ENCODE measurements around the gene XPNPEP1. TPM values are rescaled to one million over a fixed set of nuclear protein-coding genes. Genes with fewer than 3 reads are reported as not detected.

Gene XPNPEP1
- total and polyA plus RNA-seq, 9 donors, result 61.4 to 76.7 (median 65.2) TPM

DNA sequence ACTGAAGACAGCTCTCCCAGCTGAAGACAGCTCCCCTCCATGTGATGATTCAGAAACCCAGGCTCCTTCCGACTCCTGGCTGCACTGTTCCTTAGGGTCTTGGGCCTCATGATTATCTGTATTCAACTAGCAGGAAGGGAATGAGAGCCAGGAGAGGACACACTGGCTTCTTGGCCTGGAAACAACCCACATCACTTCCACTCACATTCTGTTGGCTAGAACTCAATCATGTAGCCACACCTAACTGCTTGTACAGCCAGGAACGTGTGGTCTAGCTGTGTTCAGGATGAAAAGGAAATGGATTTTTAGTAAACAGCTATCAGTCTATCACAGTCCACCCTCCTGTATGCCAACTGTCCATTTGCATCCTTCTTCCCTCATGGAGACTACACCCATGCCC, 30.5 kb upstream of the XPNPEP1 start:
- Histone ChIP-seq H3K27ac (ENCODE audit: low read length) (no peak overlapping the region), H3K27me3 (ENCODE audit: control insufficient read depth, insufficient read depth, low read length) (no peaks in the 10 kb centered on the region), H3K36me3 (ENCODE audit: control insufficient read depth, insufficient read depth, low read length) (no peaks in the 10 kb centered on the region), H3K9me3 (replicated peaks; ENCODE audit: control insufficient read depth, low read depth, low read length) (no peaks in the 10 kb centered on the region), H3K4me3 (ENCODE audit: low read length) (no peak overlapping the region), H3K4me1 (ENCODE audit: control insufficient read depth, insufficient read depth, low read length) (no peaks in the 10 kb centered on the region)
- DNase-seq, result peak; percentile 47
- no CpG with 5 or more reads among the region's 2 CpGs for WGBS (ENCODE audit: insufficient coverage)

DNA sequence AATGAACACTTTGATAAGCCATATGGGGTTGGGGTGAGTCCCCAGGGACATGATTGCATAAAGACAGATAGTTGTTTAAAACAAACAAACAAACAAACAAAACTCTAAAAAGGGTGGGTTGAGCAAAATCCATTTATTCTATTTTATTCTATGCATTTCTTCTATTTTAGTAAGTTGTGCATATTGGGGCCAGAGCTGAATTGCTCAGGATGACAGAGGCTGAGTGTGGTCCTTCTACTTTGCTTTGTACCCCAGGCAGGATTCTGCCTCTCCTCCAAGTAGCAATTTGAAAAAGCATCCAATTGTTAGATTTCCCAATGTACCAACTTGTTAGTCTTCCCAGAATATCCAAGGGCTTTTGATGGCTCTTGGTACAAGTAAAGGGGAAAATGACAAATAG, 29.2 kb upstream of the XPNPEP1 start:
- Histone ChIP-seq H3K9me3 (replicated peaks; ENCODE audit: control insufficient read depth, low read depth, low read length) (no peaks in the 10 kb centered on the region), H3K4me3 (ENCODE audit: low read length) (no peak overlapping the region)

DNA sequence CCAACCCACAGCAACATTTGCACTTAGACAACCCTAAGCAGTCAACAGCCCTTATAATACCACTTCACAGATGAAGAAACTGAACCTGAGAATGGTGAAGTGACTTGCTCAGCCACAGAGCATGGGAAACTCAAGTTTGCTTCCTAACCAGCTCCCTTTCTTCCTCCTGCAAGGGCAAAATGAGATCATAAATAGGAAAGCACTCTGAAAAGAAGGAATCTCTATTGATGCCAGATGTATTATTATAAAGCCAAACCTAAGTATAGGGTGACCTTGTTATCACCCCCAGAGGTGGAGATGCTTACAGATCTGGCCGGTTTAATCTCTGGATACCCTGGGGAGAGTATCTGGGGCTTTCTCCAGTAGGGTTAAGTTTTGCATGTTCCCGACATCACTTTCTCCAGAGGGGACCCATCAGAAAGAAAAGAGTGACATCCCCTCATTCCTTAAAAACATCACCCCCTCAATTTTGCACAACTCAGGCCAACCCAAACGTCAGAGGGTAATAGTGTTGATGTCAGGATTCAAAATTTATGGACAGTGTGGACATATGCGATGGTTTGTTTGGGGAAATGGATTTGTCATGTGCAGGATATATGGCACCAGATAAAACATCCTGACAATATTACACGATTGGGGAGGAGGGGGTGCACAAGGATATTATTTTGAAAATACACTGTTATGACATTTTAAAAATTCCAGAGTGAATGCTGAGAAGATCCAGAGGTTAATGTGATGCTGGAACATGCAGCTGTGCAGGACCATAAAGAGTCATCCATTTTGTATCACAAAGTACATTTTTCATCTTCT, 24.0 kb upstream of the XPNPEP1 start:
- Histone ChIP-seq H3K4me3 (ENCODE audit: low read length) (no peak overlapping the region), H3K9me3 (replicated peaks; ENCODE audit: control insufficient read depth, low read depth, low read length) (no peaks in the 10 kb centered on the region), H3K27me3 (ENCODE audit: control insufficient read depth, insufficient read depth, low read length) (no peaks in the 10 kb centered on the region), H3K4me1 (ENCODE audit: control insufficient read depth, insufficient read depth, low read length) (no peaks in the 10 kb centered on the region), H3K36me3 (ENCODE audit: control insufficient read depth, insufficient read depth, low read length) (no peaks in the 10 kb centered on the region), H3K27ac (ENCODE audit: low read length) (peak overlapping the region; percentile 37)
- peak; percentile 76 for DNase-seq
- WGBS (ENCODE audit: insufficient coverage), result no CpG with 5 or more reads among the region's 5 CpGs

More for the DNA sequence above, 29.2 kb upstream of the XPNPEP1 start:
- no peaks in the 10 kb centered on the region for H3K27me3 ChIP-seq (ENCODE audit: control insufficient read depth, insufficient read depth, low read length)
- no peak overlapping the region for H3K27ac ChIP-seq (ENCODE audit: low read length)
- no peaks in the 10 kb centered on the region for H3K4me1 ChIP-seq (ENCODE audit: control insufficient read depth, insufficient read depth, low read length)
- no peak for DNase-seq
- H3K36me3 ChIP-seq (ENCODE audit: control insufficient read depth, insufficient read depth, low read length), result no peaks in the 10 kb centered on the region

DNA sequence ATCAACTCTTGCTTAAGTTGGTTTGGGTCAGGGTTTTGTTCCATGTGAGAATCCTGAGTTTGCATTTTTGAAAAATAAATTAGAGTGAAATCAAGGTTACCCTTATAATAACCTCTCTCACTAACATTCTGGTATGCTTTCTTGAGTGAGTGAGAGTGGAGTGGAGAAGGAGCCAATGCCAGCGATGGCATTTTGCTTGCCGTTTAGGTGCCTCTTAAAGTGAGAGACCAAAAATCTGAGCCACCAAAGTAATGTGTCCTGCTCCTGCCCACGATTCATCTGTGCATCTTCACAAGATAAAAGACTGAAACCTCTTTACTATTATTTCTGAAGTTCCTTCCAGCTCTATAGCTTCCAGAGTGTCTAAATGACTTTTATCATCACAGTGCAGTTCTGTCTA, 23.4 kb upstream of the XPNPEP1 start:
- no peaks in the 10 kb centered on the region for H3K36me3 ChIP-seq (ENCODE audit: control insufficient read depth, insufficient read depth, low read length)
- no peaks in the 10 kb centered on the region for H3K9me3 ChIP-seq (replicated peaks; ENCODE audit: control insufficient read depth, low read depth, low read length)
- H3K4me1 ChIP-seq (ENCODE audit: control insufficient read depth, insufficient read depth, low read length), result peaks cover 1% of the 10 kb centered on the region
- H3K27ac ChIP-seq (ENCODE audit: low read length), result peak overlapping the region; percentile 37
- no peak overlapping the region for H3K4me3 ChIP-seq (ENCODE audit: low read length)
- no peak for DNase-seq
- 33% methylated on average over 1 of the region's 3 CpGs for WGBS (ENCODE audit: insufficient coverage)
- no peaks in the 10 kb centered on the region for H3K27me3 ChIP-seq (ENCODE audit: control insufficient read depth, insufficient read depth, low read length)

DNA sequence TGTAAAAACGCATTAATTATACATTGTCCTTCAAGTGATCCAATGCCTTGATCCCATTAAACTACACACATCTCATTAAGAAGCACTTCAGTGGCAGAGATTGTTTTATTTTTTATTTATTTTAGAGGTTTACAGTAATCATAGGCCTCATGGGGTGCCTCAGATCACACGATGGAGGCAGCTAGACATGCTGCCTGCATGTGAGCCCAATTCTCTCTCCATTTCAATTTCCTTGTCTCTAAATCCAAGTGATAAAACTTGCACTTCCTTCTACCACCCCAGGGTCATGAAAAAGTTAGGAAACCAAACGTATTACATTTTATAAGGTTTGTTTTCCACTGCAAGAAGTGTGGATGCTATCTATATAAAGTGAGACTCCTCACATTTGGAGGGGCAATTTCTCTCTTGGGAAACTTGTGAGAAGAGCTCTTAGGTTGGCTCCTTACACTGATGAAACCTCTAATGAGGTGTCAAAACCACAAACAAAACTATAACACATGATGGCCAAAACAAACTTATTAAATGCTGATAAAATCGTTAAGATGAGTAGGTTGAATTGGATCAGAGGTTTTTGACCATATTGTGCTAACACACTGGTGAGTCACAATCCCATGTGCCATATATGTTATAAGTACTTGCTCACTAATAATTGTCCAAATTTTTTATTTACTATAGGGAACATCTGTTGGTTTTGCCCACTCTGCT, 22.3 kb upstream of the XPNPEP1 start:
- Histone ChIP-seq H3K36me3 (ENCODE audit: control insufficient read depth, insufficient read depth, low read length) (no peaks in the 10 kb centered on the region), H3K4me1 (ENCODE audit: control insufficient read depth, insufficient read depth, low read length) (peaks cover 7% of the 10 kb centered on the region), H3K9me3 (replicated peaks; ENCODE audit: control insufficient read depth, low read depth, low read length) (no peaks in the 10 kb centered on the region), H3K4me3 (ENCODE audit: low read length) (no peak overlapping the region), H3K27ac (ENCODE audit: low read length) (no peak overlapping the region), H3K27me3 (ENCODE audit: control insufficient read depth, insufficient read depth, low read length) (no peaks in the 10 kb centered on the region)
- WGBS (ENCODE audit: insufficient coverage), result 60% methylated on average over 1 of the region's 4 CpGs
- DNase-seq, result no peak

DNA sequence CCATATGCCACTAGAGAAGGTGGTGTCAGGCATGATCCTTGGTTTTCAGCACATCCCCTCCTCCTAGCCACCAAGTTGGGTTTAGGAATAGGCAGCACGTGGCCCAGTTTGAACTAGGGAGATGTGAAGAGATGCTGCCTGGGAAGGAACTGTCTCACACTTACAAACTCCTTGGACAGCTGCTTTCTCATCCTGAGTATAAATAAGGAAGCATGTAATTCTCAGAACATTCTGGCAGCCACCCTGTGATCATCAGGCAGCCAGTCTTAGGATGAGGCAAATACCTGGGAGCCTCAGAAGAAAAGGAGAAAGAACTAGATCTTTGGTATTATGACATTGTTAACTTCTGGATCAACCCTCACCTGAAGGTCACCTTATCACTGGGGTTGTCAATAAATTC, 21.3 kb upstream of the XPNPEP1 start:
- Histone ChIP-seq H3K27ac (ENCODE audit: low read length) (no peak overlapping the region), H3K27me3 (ENCODE audit: control insufficient read depth, insufficient read depth, low read length) (no peaks in the 10 kb centered on the region), H3K4me3 (ENCODE audit: low read length) (no peak overlapping the region), H3K9me3 (replicated peaks; ENCODE audit: control insufficient read depth, low read depth, low read length) (no peaks in the 10 kb centered on the region), H3K4me1 (ENCODE audit: control insufficient read depth, insufficient read depth, low read length) (peaks cover 7% of the 10 kb centered on the region), H3K36me3 (ENCODE audit: control insufficient read depth, insufficient read depth, low read length) (no peaks in the 10 kb centered on the region)
- DNase-seq, result peak; percentile 56
- WGBS (ENCODE audit: insufficient coverage), result no CpG with 5 or more reads among the region's 1 CpG

DNA sequence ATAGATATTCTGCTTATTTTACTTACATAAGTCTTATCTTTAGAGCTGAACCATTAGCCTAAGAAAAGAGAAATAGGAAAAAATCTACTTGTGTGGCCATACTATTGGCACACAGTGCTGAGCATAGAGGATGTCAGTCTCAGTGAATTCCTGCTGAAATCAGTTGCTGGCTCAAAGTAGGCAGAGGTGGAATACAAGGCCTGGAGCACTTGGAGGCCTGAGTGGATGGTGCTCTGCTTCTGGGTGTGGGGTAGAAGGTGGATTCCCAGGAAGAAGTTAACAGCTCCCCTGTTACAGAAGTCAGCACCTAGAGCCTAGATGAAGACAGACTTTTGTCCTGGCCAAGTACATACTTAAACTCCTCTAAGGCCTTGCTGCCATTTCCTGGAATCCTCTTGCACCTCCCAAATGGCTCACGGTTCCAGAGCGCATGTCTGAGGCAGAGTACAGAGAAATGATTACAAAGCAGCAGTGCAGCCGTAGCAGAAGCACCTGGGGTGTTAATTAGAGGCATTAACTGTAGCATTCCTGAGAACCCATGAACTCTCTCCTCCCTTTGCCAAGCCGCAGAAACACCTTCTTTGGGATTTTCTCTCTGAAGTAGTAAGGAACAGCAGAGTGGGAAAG, 18.0 kb upstream of the XPNPEP1 start:
- H3K9me3 ChIP-seq (replicated peaks; ENCODE audit: control insufficient read depth, low read depth, low read length), result no peaks in the 10 kb centered on the region
- WGBS (ENCODE audit: insufficient coverage), result no CpG with 5 or more reads among the region's 4 CpGs
- H3K4me3 ChIP-seq (ENCODE audit: low read length), result no peak overlapping the region
- no peaks in the 10 kb centered on the region for H3K27me3 ChIP-seq (ENCODE audit: control insufficient read depth, insufficient read depth, low read length)
- DNase-seq, result peak; percentile 55
- no peaks in the 10 kb centered on the region for H3K36me3 ChIP-seq (ENCODE audit: control insufficient read depth, insufficient read depth, low read length)
- peaks cover 12% of the 10 kb centered on the region for H3K4me1 ChIP-seq (ENCODE audit: control insufficient read depth, insufficient read depth, low read length)
- peak overlapping the region; percentile 15 for H3K27ac ChIP-seq (ENCODE audit: low read length)

DNA sequence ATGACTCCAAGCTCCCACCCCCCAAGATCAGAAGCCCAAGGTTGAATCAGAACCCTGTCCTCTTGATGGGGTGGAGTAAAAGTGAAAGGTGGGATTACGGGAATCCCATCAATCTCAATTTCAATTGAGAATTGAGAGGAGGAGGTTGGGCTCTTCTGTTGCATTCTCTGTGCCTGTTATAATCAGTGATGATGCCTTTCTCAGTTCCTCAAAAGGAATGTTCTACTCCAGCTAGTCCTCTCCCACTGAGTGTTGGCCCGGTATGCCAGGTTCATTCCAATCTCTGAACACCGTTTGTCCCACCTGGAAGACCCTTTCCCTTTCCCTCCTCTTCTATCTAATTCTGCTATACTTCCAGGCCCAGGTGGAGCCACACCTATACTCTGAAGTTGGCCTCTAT, 17.2 kb upstream of the XPNPEP1 start:
- Histone ChIP-seq H3K36me3 (ENCODE audit: control insufficient read depth, insufficient read depth, low read length) (no peaks in the 10 kb centered on the region), H3K4me3 (ENCODE audit: low read length) (no peak overlapping the region), H3K4me1 (ENCODE audit: control insufficient read depth, insufficient read depth, low read length) (peaks cover 12% of the 10 kb centered on the region), H3K9me3 (replicated peaks; ENCODE audit: control insufficient read depth, low read depth, low read length) (no peaks in the 10 kb centered on the region), H3K27me3 (ENCODE audit: control insufficient read depth, insufficient read depth, low read length) (no peaks in the 10 kb centered on the region), H3K27ac (ENCODE audit: low read length) (no peak overlapping the region)
- WGBS (ENCODE audit: insufficient coverage), result 100% methylated on average over 1 of the region's 3 CpGs
- DNase-seq, result no peak

DNA sequence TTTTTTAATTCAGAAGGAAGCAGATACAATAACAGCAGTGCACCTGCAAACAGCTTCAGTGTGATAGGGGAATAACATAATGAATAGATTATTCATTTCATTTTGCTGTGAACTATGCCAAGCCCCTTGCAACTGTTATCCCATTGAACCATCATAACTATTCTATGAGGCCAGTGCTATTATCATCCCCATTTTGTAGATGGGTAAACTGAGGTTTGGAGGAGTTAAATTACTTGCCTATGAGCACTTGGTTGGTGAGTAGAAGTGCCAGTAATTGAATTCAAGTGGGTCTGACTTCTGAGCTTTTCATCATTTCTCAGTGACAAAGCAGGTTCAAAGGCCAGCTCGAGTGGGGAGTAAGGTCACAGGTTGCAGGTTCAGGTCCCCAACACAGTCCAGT, 16.8 kb upstream of the XPNPEP1 start:
- no peaks in the 10 kb centered on the region for H3K36me3 ChIP-seq (ENCODE audit: control insufficient read depth, insufficient read depth, low read length)
- DNase-seq, result no peak
- peaks cover 15% of the 10 kb centered on the region for H3K4me1 ChIP-seq (ENCODE audit: control insufficient read depth, insufficient read depth, low read length)
- H3K9me3 ChIP-seq (replicated peaks; ENCODE audit: control insufficient read depth, low read depth, low read length), result no peaks in the 10 kb centered on the region
- no peaks in the 10 kb centered on the region for H3K27me3 ChIP-seq (ENCODE audit: control insufficient read depth, insufficient read depth, low read length)
- no CpG with 5 or more reads among the region's 1 CpG for WGBS (ENCODE audit: insufficient coverage)
- H3K4me3 ChIP-seq (ENCODE audit: low read length), result no peak overlapping the region
- H3K27ac ChIP-seq (ENCODE audit: low read length), result no peak overlapping the region

DNA sequence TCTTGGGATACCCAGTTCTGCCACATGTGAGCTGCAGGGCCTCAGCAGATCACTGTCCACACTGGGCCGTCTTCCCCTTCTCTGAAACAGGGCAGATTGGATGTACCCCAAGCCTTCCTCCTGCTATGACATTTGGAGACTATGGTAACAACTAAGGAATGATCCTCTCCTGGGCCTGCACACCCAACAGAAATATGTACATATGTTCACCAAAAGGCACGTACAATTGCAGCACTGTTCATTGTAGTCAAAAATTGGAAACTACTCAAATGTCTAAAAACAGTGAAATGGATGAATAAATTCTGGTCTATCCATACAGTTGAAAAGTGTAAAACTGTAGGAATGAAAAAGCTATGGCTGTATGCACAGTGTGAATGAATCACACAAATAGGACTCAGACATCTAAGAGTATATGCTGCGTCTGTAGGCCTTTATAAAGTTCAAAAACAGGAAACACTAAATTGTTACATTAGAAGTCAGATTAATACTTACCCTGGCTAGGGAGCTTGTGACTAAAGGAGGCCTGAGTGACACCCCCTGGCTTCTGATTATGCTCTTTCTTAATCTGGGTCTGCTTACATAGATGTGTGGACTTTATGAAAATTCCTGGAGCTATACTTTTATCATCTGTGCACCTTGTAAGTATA, 16.1 kb upstream of the XPNPEP1 start:
- H3K4me1 ChIP-seq (ENCODE audit: control insufficient read depth, insufficient read depth, low read length), result peaks cover 21% of the 10 kb centered on the region
- H3K27me3 ChIP-seq (ENCODE audit: control insufficient read depth, insufficient read depth, low read length), result no peaks in the 10 kb centered on the region
- no CpG with 5 or more reads among the region's 3 CpGs for WGBS (ENCODE audit: insufficient coverage)
- H3K9me3 ChIP-seq (replicated peaks; ENCODE audit: control insufficient read depth, low read depth, low read length), result no peaks in the 10 kb centered on the region
- H3K4me3 ChIP-seq (ENCODE audit: low read length), result no peak overlapping the region
- no peaks in the 10 kb centered on the region for H3K36me3 ChIP-seq (ENCODE audit: control insufficient read depth, insufficient read depth, low read length)
- DNase-seq, result peak; percentile 78
- peak overlapping the region; percentile 62 for H3K27ac ChIP-seq (ENCODE audit: low read length)
